OCI-LY1 (cell line): ENCODE measurements around the gene TXNRD2.
A peak's percentile ranks its signal among the peaks of the same experiment; 100 is the strongest.

ENCODE experiments used
- H2AFZ ChIP-seq: fragments of 200-600 bp; sonication (generic), shearing (Covaris generic); 2 replicates; pipeline ENCODE4 v1.6.0; 2014; ENCODE audit warnings: antibody characterized with exemption, mild to moderate bottlenecking, low read length
- H3F3A ChIP-seq: fragments of 200-600 bp; sonication (generic), shearing (Covaris generic); 2 replicates; pipeline ENCODE4 v1.6.0; 2014; ENCODE audit warnings: mild to moderate bottlenecking, antibody characterized with exemption, low read length, moderate library complexity; ENCODE audit not compliant: insufficient read depth
- H3K27ac ChIP-seq: fragments of 200-600 bp; sonication (generic); 2 replicates; pipeline ENCODE4 v1.5.1; 2014; ENCODE audit warnings: low read length, mixed run types, mild to moderate bottlenecking, low read depth; ENCODE audit not compliant: poor library complexity, severe bottlenecking
- H3K27me3 ChIP-seq: fragments of 200-600 bp; sonication (generic); 2 replicates; pipeline ENCODE4 v1.6.0; 2014; ENCODE audit warnings: antibody characterized with exemption, mild to moderate bottlenecking, low read length, moderate library complexity; ENCODE audit not compliant: insufficient read depth
- H3K36me3 ChIP-seq: fragments of 200-600 bp; sonication (generic); 2 replicates; pipeline ENCODE4 v1.6.1; 2014; ENCODE audit warnings: mild to moderate bottlenecking, antibody characterized with exemption, low read length, moderate library complexity, mixed read lengths; ENCODE audit not compliant: insufficient read depth
- H3K4me1 ChIP-seq: fragments of 200-600 bp; sonication (generic); 2 replicates; pipeline ENCODE4 v1.5.1; 2014; ENCODE audit warnings: mild to moderate bottlenecking, low read length, moderate library complexity; ENCODE audit not compliant: insufficient read depth, severe bottlenecking
- H3K4me2 ChIP-seq: fragments of 200-600 bp; sonication (generic), shearing (Covaris generic); 2 replicates; pipeline ENCODE4 v1.6.1; 2014; ENCODE audit warnings: low read length
- H3K4me3 ChIP-seq: fragments of 200-600 bp; sonication (generic); 2 replicates; pipeline ENCODE4 v1.5.1; 2014; ENCODE audit warnings: low read length, low read depth, mild to moderate bottlenecking, mixed read lengths; ENCODE audit not compliant: poor library complexity, severe bottlenecking
- H3K79me2 ChIP-seq: fragments of 200-600 bp; shearing (Covaris generic); 2 replicates; pipeline ENCODE4 v1.6.1; 2016; ENCODE audit warnings: mixed run types, low read length, mixed read lengths; ENCODE audit not compliant: insufficient read depth
- H3K9ac ChIP-seq: fragments of 200-600 bp; sonication (generic), shearing (Covaris generic); 2 replicates; pipeline ENCODE4 v1.6.1; 2014; ENCODE audit warnings: mild to moderate bottlenecking, low read length, mixed read lengths
- H3K9me2 ChIP-seq: fragments of 200-600 bp; sonication (generic), shearing (Covaris generic); 2 replicates; pipeline ENCODE4 v1.6.1; 2014; ENCODE audit warnings: low read depth, mild to moderate bottlenecking, low read length, mixed read lengths
- H3K9me3 ChIP-seq: fragments of 200-600 bp; shearing (Covaris generic); 2 replicates; pipeline ENCODE4 v1.6.1; 2014; ENCODE audit warnings: low read length, mixed read lengths
- H4K20me1 ChIP-seq: fragments of 200-600 bp; sonication (generic), shearing (Covaris generic); 2 replicates; pipeline ENCODE4 v1.6.0; 2016; ENCODE audit warnings: mild to moderate bottlenecking, low read length; ENCODE audit not compliant: insufficient read depth
- CTCF ChIP-seq: fragments of 200-600 bp; sonication (generic), shearing (Covaris generic); IDR thresholded peaks from 2 replicates; pipeline ENCODE4 v1.5.1; 2017; ENCODE audit warnings: mild to moderate bottlenecking, antibody characterized with exemption, low read length, moderate library complexity, mixed read lengths
- EZH2 ChIP-seq: fragments of 200-600 bp; sonication (generic), shearing (Covaris generic); IDR thresholded peaks from 2 replicates; pipeline ENCODE4 v1.8.0; 2017; ENCODE audit warnings: borderline replicate concordance, mixed run types, mild to moderate bottlenecking, antibody characterized with exemption, low read length, moderate library complexity, mixed read lengths

TXNRD2 gene

DNA sequence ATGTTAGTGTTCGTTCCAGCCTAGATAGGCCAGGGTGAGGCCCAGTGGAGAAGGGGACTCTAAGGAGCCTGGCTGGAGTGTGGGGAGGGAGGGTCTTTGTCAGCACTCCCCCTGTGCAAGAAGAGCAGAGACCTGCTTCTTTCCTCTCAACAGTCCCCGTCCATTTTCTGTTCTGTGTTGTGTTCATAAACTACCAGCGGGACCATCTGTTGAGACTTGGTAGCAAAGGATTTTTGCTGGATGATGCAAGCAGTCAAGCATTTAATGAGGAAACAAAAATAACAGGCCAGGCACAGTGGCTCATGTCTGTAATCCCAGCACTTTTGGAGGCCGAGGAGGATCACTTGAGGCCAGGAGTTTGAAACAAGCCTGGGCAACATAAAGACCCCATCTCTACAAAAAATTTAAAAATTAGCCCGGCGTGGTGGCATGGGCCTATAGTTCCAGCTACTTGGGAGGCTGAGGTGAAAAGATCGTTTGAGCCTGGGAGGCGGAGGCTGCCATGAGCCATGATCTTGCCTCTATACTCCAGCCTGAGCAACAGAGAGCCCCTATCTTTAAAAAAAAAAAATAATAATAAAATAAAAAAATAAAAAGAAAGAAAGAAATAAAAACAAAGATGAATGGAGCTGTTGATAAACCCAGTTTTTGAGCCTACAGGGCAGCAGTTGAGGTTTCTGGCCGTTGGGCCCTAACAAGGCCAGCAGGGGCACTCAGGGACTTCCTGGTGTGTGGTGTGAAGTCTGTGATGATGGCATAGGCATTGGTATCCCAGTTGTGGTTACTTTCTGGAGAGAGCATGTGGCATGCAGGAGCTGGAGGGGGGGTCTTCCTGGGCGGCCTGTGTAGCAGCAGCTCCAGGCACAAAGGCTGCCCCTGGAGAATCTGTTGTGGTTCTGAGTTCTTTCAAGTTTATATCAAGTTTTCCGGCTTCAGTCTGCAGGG, 1.7 kb upstream of the TXNRD2 start:
- Histone ChIP-seq H2AFZ (no peak overlapping the region), H3K9me2 (no peaks in the 10 kb centered on the region), H3K9me3 (no peaks in the 10 kb centered on the region), H3F3A (no peaks in the 10 kb centered on the region), H3K36me3 (peaks cover 7% of the 10 kb centered on the region; the same call in 1 of the 2 replicates), H3K27me3 (no peaks in the 10 kb centered on the region), H4K20me1 (no peaks in the 10 kb centered on the region), H3K4me1 (peaks cover 35% of the 10 kb centered on the region), H3K27ac (peak overlapping the region; percentile 81), H3K9ac (peak overlapping the region; percentile 98), H3K4me3 (peak overlapping the region; percentile 90), H3K4me2 (peak overlapping the region; percentile 96), H3K79me2 (peaks cover 15% of the 10 kb centered on the region)
- peak; percentile 15; the same call in 1 of the 2 replicates for TF ChIP-seq CTCF
- no peak for TF ChIP-seq EZH2

GRCh38 chr22:19942157-19943081, 801 bp upstream of the TXNRD2 start:
- peak overlapping the region; percentile 81 for H3K27ac ChIP-seq
- H2AFZ ChIP-seq = no peak overlapping the region

More at GRCh38 chr22:19942157-19943081, 801 bp upstream of the TXNRD2 start:
- Histone ChIP-seq H3K9ac (peak overlapping the region; percentile 98), H4K20me1 (no peaks in the 10 kb centered on the region), H3K27me3 (no peaks in the 10 kb centered on the region), H3K4me2 (peak overlapping the region; percentile 96), H3K9me3 (no peaks in the 10 kb centered on the region; the same call in 1 of the 2 replicates), H3K9me2 (no peaks in the 10 kb centered on the region), H3F3A (no peaks in the 10 kb centered on the region), H3K4me3 (peak overlapping the region; percentile 90), H3K36me3 (peaks cover 1% of the 10 kb centered on the region; the same call in 1 of the 2 replicates), H3K4me1 (peaks cover 32% of the 10 kb centered on the region), H3K79me2 (peaks cover 15% of the 10 kb centered on the region)
- no peak for TF ChIP-seq CTCF
- no peak for TF ChIP-seq EZH2
